ENCODE data around the gene TEX19.
"Not testable (repeated sequence)": the region's sequence is repeated elsewhere in the genome, so short reads cannot be mapped to it uniquely, and the experiment has no call there.

Gene TEX19

DNA sequence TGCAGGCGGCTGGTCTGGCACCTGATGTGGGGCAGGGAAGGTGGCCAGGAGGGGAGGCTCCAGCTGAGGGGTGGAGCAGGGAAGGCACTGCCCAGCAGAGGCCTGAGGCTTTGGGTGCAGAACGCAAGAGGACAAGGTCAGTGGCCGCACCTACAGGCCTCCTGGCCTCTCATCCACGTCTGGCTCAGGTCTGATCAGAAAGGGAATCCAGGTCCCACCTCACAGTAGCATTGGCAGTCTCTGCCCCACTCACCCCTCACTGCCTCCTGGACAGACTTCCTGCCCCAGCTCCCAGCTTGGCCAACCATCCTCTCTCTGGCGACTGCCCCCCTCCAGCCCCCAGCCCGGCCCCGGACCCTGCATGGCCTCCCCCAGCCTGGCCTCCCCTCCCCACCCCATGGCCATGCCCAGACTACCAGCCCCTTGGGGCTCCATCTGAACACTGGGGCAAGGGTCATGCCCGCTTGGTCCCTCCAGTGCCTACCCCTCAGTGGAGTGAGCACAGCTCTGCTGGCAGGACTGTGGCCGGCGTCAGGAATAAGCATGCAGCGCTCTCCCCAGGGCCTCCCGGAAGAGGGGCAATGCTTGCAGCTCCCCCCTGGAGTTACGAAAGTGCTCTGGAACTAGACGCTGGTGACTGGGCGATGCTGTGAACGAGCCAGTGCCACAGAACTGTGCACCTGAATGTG is 17.1 kb downstream of the TEX19 start:
- DNase-seq (ENCODE audit: low read depth) = no peak

DNA sequence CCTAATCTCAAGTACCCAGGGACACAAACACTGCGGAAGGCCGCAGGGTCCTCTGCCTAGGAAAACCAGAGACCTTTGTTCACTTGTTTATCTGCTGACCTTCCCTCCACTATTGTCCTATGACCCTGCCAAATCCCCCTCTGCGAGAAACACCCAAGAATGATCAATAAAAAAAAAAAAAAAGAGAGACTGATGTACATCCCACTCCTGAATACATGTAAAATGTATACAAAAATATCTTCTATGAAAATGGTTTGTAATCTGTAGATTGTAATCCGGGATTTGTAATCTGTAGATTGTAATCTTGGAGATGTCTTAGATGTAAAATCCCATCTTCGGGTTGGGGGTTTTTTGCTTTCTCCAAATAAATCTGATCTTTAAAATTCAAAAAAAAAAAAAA is 18.2 kb downstream of the TEX19 start:
- DNase-seq (ENCODE audit: low read depth) = not testable (repeated sequence)

DNA sequence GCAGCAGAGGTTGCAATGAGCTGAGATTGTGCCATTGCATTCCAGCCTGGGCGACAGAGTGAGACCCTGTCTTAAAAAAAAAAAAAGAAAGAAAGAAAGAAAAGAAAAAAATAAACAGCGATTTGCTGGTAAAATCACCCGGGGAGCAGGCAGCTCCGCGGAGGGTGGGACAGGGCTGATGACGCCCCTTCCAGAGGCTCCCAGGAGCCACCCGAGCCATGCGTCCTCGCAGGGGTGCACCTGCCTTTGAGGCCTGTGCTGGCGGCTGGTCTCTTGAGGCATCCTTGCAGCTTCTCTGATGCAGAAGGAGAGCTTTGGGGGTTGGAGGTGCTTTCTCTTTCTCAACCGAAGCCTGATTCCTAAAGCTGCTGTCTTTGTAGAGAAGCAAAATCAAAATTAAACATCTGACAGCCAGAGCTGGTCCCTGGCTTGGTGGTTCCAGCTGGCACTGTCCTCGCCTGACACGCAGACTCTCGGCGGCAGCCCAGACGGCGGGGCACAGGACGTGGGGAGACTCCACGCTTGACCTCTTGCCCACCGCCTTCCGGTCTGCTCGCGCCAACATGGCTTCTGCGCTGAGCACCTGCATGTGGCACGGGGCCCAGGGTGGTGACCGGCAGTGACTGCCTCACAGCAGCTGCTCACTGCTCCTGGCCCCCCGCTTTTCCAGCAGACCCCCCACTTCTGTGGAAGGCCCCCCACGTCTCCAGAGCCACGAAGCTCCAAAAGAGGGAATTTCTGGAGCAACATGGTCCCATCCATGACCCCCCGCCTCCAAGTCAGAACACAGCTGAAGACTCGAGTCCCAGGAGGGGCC is 19.1 kb downstream of the TEX19 start:
- DNase-seq (ENCODE audit: low read depth) = no peak

DNA sequence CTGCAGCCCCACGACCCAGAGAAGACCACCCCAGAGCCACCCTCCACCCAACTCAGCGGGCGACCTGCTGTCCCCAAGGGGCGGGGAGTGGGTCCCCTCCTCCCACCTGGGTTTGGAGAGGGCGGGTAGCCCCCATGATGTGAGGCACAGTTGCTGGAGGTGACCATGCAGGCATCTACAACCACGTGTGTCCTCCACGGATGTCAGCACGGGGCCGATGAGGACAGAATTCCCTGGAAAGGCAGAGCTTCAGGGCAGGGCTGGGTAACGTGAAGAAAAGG is 19.6 kb downstream of the TEX19 start:
- DNase-seq (ENCODE audit: low read depth) = no peak

DNA sequence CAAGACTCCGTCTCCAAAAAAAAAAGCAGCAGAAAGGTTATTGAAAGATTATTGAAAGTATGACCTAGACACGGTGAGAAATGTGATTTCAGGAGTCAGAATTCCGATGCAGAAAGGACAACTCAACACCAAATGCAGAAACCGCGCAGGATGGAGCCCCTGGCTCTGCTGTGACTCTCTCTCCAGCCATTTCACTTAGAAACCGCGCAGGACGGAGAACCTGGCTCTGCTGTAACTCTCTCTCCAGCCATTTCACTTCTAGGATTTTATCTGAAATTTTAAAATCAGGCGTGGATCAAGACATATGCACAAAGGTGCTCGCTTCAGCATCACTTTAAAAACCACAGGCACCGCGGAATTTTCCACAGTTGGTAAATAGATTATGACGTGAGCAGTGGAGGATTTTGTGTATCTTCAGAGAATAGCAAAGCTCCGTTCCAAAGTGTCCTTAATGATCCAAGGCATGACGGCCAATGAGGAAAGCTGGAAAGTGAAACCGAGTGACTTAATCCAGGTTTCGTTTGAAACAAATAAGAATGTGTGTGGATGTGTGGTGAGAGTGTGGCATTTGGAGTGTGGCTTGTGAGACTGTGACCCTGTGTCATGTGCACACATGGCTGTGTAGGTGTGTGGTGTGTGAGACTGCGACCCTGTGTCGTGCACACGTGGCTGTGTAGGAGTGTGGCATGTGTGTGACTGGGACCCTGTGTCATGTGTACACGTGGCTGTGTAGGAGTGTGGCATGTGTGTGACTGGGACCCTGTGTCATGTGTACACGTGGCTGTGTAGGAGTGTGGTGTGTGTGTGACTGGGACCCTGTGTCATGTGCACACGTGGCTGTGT is 22.0 kb downstream of the TEX19 start:
- no peak for DNase-seq (ENCODE audit: low read depth)

DNA sequence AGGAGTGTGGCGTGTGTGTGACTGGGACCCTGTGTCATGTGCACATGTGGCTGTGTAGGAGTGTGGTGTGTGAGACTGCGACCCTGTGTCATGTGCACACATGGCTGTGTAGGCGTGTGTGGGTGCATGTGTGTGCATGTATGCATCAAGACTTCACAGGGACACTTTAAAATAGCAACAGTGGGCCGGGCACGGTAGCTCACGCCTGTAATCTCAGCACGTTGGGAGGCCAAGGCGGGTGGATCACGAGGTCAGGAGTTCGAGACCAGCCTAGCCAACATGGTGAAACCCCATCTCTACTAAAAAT is 22.6 kb downstream of the TEX19 start:
- not testable (repeated sequence) for DNase-seq (ENCODE audit: low read depth)

DNA sequence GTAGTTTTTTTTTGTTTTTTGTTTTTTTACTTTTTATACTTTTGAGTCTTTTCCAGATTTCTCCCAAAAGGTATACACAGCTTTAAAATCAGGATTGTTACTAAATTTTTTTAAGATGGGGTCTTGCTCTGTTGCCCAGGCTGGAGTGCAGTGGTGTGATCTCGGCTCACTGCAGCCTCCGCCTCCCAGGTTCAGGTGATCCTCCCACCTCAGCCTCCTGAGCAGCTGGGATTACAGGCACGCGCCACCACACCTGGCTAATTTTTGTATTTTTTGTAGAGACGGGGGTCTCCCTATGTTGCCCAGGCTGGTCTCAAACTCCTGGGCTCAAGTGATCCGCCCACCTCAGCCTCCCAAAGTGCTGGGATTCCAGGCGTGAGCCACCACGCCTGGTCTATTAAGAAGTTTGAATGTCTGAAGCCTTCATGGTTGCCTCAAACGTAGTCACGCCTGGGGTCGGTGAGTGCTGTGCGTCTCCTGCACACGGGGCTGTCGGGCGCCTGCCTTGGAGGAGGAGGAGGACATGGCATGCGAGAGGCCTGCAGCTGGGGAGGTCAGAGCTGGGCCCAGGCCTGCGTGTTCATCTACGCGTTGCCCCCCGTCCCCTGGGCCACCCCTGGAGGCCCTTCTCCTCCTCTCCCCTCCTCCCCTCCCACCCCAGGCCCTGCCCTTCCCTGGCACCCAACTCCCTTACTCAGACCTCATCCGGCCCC is 23.3 kb downstream of the TEX19 start:
- not testable (repeated sequence) for DNase-seq (ENCODE audit: low read depth)

DNA sequence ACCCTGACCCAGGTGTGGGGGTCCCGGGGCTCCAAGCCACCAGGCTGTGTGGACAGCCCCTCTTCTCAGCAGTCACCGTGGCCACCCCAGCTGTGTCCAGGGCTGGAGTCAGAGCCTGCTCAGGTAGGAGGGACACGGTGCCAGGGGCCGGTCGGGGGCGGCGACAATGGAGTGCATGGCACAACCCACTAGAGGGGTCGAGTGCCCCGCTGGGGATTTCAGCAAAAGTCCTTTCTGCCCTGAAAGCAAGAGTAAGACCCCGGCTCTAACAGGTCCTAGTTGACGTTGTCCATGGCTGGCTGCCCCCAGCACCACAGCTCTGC is 23.8 kb downstream of the TEX19 start:
- DNase-seq (ENCODE audit: low read depth) = no peak

GRCh38 chr17:82383411-82383810 is 24.4 kb downstream of the TEX19 start:
- no peak for DNase-seq (ENCODE audit: low read depth)

GRCh38 chr17:82384051-82384729 is 25.1 kb downstream of the TEX19 start:
- no peak for DNase-seq (ENCODE audit: low read depth)

- DNase-seq (ENCODE audit: low read depth) = no peak
Measured at GRCh38 chr17:82384730-82385481, 25.9 kb downstream of the TEX19 start.

- DNase-seq (ENCODE audit: low read depth) = no peak
Measured at GRCh38 chr17:82385559-82386254, 26.7 kb downstream of the TEX19 start.

- no peak for DNase-seq (ENCODE audit: low read depth)
Measured at GRCh38 chr17:82386255-82386831, 27.3 kb downstream of the TEX19 start.

- DNase-seq (ENCODE audit: low read depth) = no peak
Measured at GRCh38 chr17:82386881-82387704, 28.0 kb downstream of the TEX19 start.

GRCh38 chr17:82387705-82388106 is 28.7 kb downstream of the TEX19 start:
- no peak for DNase-seq (ENCODE audit: low read depth)

DNA sequence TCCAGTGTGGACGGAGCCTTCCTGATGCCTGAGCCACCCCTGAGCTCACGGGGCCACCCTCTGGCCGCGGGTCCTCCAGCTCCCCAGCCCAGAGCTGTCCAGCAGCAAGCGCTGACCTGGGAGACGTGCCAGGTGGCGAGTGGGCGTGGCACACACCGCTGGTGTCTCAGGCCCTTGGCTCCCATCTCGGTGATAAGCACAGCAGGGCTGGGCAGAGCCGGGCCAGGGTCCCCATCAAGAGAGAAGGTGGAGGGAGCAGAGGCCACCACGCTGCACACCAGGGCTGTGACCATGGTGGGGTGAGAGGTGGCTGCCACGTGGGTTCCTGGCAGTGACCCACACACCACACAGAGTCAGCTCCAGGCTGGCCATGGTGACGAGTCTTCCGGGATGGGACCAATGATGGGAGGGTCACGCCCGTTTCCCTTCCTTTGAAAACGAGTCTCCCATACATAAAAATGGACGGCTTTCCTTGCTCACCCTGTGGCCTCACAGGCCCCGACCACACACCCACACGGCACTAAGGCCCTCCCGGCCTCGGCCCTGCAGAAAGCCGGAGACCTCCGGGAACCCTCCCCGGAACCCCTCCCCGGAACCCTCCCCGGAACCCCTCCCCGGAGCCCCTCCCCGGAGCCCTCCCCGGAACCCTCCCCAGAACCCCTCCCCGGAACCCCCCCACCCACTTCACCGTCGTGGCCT is 29.3 kb downstream of the TEX19 start:
- DNase-seq (ENCODE audit: low read depth) = no peak

GRCh38 chr17:82388922-82389283 is 29.9 kb downstream of the TEX19 start:
- no peak for DNase-seq (ENCODE audit: low read depth)

- DNase-seq (ENCODE audit: low read depth) = no peak
Measured at GRCh38 chr17:82389379-82389778, 30.3 kb downstream of the TEX19 start.

All from T follicular helper cell (primary cell).